HG03025 (cell line): ENCODE results near the gene WDR27.
"Not testable (repeated sequence)": the region's sequence is repeated elsewhere in the genome, so short reads cannot be mapped to it uniquely, and the experiment has no call there.

Source experiments
- ATAC-seq: cut with Tn5 transposase; IDR thresholded peaks from one replicate; pipeline ENCODE4 v1.9.1; 2021; ENCODE audit warnings: mild to moderate bottlenecking, moderate library complexity; ENCODE audit not compliant: unreplicated experiment, low FRiP score

Gene WDR27

DNA sequence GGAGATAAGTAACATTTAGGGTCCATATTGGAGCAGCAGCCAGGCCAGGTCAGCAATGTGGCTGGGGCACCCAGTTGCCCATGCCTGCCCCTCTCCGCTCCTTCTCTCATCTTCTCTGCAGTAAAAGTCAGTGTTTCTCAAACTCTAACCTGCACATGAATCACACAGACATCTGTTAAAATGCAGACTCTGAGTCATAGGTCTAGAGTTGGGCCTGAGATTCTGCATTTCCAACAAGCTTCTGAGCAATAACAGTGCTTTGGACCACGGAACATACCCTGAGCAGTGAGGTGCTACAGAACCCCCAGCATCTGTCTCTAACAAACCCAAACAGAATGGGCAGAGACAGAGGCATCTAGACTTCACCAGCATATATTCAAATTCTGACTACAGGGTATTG is 12.3 kb upstream of the WDR27 start:
- no peak for ATAC-seq

DNA sequence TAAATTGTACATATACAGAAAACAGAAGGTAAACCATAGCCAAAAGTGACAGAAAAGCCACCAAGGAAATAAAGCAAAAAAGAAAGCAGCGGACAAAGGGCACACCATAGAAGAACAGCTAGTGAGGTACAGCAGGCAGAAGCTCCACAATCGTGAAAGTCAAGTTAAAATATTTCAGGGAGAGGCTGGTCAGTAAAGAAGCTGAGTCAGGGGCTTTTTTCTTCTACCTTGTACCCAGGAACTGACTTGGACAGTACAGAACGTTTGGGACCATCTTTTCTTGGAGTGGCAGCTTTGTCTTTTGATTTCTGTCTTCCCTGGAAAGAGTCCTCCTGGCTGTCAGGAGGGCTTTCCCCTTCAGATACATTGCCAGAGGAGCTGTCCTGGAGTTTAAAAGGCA is 8.2 kb upstream of the WDR27 start:
- ATAC-seq: no peak

DNA sequence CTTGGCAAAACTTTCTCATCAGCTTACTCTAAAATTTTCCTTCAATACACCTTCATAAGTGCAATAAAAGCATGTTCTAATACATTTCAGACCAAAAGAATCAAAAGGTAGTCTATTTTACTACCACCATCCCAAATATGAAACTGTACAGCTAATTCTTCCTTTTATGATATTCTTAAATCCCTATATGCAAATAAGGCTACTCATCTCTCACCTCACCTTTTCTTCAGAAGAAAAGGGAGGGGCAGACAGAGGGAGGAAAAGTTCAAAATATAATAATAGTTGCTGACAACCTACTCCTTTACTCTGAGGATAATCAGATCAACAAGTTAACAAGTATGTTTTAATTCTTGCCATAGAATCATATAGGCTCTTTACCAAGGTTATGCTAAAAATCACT is 7.5 kb upstream of the WDR27 start:
- no peak for ATAC-seq

DNA sequence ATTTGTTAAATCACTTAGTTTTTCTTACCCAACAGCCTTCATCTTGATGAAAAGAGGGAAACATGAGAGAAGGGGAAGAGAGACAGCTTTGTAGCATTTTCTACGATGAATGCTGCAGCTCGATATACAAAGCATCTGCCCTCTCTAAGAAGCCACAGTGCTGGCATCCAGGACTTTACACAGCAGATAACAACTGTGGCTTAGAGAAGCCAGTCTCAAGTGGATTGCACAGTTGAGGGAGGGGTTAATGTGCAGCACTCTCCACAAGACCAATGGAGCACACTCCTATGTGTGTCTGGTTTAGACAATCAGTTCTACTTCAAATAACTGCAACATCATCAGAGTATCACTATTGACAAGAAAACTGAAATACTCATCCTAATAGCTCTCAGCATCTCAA is 5.9 kb upstream of the WDR27 start:
- ATAC-seq: no peak

DNA sequence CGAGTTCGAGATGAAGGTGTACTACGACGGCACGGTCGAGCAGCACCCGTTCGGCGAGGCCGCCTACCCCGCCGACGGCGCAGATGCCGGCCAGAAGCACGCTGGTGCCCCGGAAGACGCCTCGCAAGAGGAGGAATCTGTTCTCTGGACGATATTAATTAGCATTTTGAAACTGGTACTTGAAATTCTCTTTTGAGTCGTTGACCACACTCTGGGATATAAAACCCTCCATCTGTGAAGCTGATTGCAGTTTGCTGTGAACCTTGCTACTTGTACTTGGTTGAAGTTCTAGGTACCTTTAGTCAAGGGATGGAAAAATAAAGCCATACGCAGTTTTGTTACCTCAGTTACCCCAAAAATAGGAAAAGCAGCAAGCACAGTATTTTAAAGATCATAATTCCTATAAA is 1.0 kb upstream of the WDR27 start:
- peak; percentile 16 for ATAC-seq

DNA sequence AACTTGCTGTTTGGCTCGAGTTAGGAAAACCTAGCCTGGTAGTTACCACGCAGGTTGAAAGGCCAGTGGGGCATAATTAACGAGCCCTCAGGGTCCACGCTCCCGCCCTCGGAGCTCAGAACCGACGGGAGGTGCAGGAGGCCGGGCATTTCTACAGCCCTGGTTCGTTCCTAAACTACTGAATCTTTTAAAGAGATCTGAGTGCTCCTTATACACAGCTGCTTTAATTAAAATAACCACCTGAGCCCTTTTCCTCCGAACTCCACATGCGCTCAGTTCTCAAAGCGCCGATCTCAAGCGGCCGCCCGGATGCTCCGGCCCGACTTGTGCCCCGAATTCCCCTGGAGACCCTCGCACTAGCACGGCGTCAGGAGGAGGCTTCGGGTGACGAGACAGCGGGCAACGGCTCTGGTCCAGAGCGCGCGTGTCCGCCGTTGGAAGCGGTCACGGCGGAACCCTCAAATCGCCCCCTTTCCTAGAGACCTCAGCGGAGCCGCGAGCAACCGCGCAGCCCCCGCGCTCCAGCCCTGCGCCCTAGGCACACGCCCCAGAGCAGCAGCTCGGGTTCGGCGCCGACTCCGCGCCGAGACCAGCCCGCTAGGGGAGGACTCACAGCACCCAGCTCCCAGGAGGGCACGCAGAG is 397 bp downstream of the WDR27 start:
- ATAC-seq: peak; percentile 12

DNA sequence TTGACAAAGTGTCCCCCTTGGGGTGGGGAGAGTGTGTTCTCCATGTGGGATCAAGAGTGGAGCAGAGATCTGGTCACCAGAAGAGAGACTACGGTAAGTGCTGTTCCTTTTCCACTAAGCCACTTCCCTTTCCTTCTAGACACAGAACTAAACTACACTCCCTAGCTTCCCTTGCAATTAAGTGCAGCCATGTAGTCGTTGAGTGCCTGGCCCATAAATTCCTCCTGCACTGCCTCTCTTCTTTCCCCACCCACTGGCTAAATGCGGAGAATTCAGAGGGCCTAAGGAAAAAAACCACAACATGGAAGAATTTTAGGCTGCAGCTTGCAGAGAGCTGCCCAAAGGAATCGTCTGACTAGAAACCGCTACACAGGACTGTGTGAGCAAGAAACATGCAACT is 1.5 kb downstream of the WDR27 start:
- ATAC-seq: no peak

DNA sequence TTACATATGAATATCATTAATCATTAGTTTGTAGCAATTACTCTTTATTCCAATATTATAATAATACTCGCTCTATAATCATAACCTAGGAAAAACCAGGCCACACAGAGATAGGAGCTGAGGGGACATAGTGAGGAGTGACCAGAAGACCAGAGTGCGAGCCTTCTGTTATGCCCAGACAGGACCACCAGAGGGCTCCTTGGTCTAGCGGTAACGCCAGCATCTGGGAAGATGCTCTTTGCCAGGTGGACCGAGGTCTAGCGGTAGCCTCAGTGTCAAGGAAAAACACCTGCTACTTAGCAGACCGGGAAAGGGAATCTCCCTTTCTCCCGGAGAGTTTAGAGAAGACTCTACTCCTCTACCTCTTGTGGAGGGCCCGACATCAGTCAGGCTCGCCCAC is 4.7 kb downstream of the WDR27 start:
- not testable (repeated sequence) for ATAC-seq

DNA sequence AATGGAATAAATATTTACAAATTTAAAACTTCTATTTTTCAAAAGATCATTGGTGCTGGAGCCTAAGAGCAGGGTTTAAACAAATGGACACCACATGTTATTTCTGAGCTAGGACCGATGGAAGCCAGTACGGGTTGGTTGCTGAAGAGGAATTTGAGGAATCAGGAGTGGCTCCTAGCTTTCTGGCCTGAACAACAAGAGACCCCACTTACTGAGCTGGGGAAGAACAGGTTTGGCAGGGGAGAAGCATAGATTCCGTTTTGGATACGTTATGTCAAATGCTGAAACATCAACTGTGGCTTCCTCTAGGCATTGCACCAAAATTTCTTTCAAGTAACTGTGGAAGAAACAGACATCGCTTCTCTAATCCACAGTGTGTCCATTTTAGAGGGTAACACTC is 6.7 kb downstream of the WDR27 start:
- no peak for ATAC-seq

DNA sequence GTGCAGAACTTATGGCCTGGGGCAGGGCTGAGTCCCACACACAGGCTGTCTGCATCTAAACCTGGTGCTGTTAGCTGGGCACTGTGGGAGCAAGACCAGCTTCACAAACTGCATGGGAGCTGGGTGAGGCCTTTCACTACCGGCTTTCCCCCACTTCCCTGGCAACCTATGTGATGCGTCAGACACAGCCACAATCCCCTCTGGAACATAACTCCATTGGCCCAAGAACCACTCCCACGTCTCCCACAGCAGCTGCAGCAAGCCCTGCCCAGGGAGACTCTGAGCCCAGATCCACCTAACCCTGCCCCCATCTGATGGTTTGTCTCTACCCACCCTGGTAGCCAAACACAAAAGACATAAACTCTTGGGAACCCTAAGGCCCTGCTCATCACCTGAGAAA is 9.3 kb downstream of the WDR27 start:
- ATAC-seq: no peak

DNA sequence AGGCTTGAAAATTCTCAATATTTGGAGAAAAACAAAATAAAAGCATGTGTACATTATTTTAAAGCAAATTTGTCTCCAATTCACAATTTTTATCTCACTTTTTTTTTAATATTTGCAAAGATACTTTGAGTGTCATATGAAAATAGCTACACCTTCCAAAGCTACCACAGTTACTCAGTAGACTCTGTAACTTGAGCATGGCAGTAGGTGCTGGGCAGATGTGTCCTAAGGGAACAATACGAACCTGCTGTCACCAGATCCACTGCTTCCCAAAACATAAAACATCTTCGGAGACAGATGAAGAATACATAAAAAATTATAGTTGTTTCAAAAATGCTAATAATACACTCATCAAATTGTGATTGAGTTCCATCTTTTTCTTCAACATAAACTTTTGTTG is 10.6 kb downstream of the WDR27 start:
- ATAC-seq: no peak

DNA sequence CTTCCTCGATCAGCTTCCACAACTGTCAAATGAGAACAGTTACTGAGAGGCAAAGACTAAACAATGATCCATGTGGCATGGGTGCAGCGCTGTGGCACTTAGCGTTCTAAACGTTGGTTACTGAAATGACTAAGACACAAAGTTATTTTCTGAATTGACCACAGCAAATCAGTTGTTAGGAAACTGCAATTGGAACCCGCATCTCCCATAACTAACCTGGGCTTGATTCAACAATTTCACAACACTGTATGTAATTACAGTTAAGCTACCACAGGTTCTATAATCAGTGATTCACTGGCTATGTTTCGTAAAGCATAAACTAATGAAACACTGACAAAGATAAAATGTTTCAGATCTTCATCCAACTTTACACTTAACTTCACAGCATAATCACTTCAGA is 12.5 kb downstream of the WDR27 start:
- no peak for ATAC-seq

DNA sequence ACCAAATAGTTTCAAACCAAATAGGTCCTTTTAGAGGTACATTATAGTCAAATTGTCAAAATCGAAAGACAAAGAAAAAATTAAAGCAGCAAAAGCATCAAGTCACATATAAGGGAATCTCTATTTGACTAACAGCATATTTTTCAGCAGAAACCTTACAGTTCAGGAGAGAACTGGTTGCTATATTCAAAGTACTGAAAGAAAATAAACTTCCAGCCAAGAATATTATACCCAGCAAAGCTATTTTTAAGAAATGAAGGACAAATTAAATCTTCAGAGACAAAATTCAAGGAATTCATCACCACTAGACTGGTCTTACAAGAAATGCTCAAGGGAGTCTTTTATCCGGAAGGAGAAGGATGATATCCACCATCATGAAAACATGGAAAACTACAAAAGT is 16.0 kb downstream of the WDR27 start:
- no peak for ATAC-seq

DNA sequence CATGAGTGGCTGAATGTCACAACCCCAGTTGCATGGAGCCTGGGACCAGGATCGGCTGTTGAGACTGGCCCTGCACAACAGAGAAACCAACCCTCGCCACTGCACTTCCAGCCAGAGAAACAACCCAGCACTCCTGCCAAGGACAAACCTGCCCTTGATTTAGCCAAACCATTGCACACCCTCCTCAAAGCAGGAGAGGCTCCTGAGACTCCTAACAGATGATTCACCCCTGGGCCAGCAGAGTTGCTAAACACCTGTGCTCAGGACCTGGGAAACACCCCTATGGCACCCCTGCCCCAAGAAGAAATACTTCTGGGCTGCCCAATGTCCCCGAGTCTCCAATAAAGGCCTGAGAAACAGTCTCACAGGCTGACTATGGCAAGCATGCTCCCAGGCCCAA is 17.8 kb downstream of the WDR27 start:
- ATAC-seq: no peak

DNA sequence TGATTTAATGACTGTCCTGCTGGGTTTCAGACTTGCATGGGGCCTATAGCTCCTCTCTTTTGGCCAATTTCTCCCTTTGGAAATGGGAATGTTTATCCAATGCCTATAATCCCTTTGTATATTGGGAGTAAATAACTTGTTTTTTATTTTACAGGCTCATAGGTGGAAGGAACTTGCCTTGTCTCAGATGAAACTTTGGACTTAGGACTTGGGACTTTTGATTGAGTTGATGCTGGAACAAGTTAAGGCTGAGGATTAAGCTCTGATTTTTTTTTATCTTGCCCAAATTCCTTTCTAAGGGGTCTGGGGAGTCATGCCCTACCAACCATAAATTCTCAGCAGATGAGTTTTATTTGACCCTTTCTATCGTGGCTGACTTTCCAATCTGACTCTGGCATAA is 23.5 kb downstream of the WDR27 start:
- no peak for ATAC-seq

DNA sequence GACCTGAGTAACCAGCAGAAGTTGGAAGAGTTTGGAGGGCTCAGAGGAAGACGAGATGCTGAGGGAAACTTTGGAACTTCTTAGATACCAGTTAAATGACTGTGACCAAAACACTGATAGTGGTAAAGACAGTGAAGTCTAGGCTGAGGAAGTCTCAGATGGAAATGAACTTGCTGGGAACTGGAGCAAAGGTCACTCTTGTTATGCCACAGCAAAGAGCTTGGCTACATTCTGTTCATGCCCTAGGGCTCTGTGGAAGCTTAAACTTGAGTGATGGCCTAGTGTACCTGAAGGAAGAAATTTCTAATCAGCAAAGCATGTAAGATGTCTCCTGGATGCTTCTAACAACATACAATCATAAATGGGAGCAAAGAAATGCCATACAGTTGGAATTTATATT is 24.7 kb downstream of the WDR27 start:
- ATAC-seq: no peak

DNA sequence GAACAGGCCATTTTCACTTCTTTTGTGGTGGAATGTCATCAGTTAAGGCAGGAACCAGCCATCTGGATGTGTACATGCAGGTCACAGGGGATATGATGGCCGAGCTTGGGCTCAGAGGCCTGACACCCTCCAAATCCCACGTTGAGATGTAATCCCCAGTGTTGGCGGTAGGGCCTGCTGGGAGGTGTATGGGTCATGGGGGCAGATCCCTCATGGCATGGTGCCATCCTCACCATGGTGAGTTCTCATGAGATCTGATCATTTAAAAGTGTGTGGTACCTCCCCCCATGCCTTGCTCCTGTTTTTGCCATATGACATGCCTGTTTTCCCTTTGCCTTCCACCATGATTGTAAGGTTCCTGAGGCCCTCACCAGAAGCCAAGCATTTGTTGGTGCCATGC is 26.8 kb downstream of the WDR27 start:
- no peak for ATAC-seq

DNA sequence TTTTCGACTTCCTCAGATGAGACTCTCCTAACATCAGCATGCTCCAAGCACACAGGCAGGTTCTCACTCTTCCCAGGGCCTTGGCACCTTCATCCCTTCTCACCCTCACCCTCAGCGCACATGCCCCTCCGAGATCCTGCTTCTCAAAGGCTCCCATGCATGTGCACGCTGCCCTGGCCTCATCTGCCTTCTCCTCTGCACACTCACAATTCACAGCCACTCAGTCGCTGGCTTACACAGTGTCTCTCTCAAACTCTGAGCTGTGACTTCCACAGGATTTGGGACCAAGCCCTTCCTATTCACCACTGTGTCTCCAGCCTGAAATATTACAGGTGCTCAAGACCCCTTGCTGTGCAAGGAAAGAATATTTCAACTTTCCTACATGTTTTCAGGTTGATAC is 30.3 kb downstream of the WDR27 start:
- no peak for ATAC-seq

DNA sequence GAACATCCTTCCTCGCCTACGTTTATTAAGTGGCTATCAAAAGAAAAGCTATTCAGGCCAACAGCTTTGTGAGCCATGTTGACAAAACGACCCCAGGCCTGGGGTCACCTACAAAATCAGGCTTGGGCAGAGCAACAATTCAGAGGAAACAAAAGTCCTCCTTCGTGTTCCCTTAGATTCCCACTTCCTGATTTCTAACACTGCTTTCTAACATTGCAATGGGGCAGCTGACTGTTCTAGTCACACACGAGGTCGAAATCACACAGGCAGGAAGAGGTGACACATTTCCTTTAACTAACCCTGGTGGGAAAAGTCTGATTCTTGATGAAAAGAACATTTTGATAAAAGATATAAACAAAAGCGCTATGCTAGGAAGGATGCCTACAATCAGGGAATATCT is 31.9 kb downstream of the WDR27 start:
- ATAC-seq: no peak

DNA sequence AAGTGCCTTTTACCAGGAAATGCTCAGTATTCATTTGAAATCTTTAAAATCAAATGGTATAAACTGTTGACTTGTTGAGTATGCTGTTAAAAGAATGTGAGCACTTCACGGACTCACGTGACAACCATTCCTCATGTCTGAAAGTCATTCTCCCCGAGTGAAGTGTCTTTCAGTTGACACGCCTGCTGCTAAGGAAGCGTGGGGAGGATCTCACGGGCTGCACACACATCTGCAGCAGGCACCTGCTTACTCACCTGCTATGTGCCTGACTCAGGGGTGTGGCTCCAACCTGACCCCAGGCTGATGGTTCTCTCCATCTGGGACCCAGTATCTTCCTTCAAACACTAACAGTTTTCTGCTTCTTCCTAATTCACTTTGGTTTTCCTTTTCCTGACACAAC is 32.7 kb downstream of the WDR27 start:
- ATAC-seq: no peak

DNA sequence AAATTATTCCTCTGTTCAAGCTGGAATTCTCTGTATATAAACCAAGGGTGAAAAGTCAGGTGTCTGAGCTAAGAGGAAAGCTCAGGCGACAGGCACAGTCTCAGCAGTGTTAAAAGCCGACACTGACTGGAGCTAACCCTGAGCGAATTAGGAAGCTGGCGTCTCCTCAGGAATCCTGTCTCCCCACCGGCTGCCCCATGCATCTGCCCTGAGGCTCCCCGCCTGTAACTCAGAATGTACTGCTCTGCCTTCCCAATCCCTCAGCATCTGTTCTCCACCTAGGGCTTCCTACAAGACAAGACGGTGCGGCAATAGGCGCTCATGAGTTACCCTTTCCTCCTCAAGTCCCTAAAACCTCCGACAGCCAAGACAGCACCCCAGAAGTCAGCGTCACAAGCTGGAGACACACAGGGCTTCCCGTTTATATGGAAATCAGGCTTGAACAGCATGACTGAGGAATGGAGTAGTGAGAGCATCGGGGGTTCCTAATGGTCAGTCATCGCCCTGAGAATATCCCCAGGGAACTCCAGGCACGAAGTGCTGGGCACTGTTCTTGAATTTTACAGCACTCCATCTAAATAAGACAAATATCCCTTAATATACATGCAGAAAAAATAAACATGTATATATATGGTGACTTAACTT is 33.5 kb downstream of the WDR27 start:
- no peak for ATAC-seq

DNA sequence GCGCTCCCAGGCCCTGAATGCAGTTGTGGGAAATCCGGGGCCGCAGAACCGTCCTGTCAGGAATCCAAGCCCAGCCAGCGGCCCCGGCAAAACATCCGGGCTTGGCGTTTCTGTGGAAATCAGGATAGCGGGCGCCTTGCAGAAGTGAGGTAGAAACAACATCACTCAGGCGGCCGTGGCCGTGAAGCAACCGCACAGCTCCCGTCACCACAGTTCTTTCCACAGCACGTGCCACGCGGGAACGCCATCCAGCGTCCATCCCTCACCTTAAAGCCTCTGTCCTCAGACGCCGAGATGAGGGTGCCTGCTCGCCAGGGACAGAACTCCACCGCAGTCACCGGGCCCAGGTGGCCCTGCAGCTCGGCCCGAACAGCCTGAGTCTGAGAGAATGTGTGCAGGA is 34.1 kb downstream of the WDR27 start:
- ATAC-seq: no peak

DNA sequence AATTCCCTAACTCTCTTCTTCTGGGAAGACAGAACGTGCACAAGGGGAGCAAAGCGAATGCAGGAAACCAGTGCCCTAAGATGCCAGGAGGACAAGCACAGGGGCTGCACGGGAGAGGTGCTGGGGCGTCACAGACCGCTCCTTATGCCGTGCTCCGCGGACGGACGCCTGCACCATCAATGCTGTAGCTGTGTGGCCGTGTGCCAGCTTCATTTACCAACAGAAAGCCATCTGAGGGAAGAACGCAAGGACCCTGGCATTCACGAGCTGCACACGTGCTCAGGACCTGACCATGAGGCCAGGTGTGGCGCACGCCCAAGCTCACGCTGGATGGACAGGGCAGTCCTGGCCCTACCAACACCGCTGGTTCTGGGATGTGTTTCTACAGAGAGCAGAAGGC is 35.4 kb downstream of the WDR27 start:
- ATAC-seq: no peak
